Fibroblast of the conjunctiva (primary cell): ENCODE results near the gene CACNA1I.

Source experiments
- DNase-seq: peaks from one replicate; pipeline ENCODE4 v3.0.0-alpha.2; 2010; ENCODE audit warnings: low read depth

Gene CACNA1I

DNA sequence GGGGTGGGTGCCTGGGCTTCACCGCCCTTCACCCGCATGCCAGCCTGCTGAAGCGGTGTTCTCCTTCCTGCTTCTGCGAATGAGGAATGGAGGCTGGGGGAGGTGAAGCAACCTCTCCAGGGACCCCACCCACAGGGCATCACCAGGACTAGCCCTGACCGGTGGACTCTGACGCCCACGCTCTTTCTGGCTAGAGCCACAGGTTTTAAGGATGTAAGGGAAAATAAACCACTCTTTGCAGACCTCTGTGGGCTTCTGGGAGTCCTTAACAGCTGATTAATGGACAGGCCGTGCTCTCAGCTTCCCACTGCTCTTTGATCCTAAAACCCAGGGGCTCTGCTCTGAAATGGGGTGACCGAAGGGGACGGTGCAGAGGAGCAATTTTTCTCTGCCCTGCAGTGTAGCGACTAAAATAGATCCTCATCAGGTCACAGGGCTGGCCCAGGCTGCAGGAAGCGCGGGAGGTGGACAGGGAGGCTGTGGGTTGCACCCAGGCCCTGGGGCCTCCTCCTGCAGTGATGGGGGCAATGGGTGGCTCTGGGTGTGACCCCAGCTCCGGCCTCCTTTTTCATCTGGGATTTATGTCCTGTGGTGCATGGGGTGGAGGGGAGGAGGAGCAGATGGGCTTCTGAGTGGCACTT is 127.4 kb downstream of the CACNA1I start:
- no peak for DNase-seq

GRCh38 chr22:39699631-39700360 is 129.2 kb downstream of the CACNA1I start:
- DNase-seq = no peak

DNA sequence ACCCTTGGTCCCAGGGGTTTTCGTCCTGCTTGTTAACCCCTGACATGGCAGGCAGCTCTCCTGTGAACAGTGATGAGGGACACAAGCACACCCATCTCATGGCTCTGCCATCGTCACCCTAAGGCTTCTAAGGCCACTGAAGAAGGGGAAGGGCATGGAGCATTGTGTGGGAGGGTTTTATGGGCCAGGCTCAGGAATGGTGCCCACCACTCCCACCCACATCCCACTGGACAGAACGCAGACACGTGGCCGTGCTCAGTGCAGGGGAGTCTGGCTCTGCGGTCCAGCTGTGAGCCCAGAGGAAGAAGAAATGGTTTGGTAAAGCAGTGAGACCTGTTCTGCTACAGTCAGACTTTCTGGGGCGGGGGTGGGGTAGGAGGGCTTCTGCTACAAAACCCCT is 130.0 kb downstream of the CACNA1I start:
- no peak for DNase-seq

DNA sequence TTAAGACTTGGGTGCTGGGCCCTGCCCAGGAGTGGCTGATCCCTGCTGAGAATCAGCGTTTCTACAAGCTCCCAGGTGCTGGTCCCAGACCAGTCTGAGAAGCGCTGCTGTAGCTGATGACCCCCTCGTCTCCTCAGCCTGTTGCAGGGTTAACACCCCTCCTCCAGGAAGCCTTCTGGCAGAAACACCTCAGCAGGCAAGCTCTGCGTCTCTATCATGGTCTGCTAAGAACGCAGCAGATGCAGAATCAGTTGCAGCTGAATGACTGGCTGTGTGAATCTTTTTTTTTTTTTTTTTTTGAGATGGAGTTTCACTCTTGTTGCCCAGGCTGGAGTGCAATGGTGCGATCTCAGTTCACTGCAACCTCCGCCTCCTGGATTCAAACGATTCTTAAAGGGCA is 132.5 kb downstream of the CACNA1I start:
- no peak for DNase-seq

- DNase-seq = no peak
These were observed 133.5 kb downstream of the CACNA1I start for GRCh38 chr22:39703928-39704639.

DNA sequence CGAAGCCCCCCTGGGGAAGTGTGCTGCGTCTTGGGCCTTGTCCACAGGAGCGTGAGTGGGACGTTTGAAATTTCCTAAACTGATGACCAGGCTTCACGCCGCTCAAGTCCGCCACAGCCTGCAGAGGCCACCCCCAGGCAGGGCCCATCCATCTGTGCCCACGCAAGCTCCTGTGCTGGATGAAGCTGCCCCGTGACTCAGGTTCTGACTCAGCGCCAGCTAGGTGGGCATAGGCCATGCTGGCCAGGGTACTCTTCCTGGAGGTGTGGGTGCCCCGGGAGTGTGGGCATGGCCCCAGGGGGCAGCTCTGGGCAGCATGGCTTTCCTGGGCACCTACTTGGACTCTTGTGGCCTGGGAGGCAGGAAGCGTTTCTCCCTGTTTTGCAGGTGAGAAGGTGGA is 134.8 kb downstream of the CACNA1I start:
- DNase-seq = no peak

DNA sequence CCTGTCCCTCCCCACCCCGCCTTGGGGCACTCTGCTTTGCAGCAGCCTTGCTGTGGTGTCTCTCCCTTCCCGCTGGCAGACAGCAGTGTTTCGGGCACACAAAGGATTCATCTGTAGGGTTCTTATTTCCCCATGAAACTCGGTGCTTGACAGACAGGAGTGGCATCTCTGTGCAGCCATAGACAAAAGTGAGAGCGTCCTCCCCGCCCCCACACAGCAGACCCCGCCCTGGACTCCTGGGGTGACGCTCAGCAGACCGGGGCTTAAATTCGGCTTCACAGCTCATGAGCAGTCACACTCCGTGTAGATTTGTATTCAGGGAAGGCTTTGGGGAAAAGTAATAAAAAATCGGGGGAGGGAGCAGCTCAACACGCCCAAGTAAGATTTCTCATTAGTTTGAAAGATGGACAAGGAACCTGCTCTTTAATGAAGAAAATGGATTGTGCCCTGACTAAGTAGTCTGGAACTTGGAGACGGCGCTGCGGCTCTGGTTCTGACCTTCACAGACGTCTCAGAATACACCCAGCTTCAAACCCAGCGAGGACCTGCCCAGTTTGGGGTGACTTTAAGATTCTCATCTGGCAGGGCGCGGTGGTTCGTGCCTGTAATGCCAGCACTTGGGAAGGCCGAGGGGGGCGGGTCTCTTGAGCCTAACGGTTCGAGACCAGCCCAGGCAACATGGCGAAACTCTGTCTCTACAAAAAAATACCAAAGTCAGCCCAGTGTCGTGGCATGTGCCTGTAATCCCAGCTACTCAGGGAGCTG is 136.0 kb downstream of the CACNA1I start:
- DNase-seq = no peak

GRCh38 chr22:39707351-39707750 is 136.8 kb downstream of the CACNA1I start:
- no peak for DNase-seq

GRCh38 chr22:39707816-39708215 is 137.3 kb downstream of the CACNA1I start:
- no peak for DNase-seq

DNA sequence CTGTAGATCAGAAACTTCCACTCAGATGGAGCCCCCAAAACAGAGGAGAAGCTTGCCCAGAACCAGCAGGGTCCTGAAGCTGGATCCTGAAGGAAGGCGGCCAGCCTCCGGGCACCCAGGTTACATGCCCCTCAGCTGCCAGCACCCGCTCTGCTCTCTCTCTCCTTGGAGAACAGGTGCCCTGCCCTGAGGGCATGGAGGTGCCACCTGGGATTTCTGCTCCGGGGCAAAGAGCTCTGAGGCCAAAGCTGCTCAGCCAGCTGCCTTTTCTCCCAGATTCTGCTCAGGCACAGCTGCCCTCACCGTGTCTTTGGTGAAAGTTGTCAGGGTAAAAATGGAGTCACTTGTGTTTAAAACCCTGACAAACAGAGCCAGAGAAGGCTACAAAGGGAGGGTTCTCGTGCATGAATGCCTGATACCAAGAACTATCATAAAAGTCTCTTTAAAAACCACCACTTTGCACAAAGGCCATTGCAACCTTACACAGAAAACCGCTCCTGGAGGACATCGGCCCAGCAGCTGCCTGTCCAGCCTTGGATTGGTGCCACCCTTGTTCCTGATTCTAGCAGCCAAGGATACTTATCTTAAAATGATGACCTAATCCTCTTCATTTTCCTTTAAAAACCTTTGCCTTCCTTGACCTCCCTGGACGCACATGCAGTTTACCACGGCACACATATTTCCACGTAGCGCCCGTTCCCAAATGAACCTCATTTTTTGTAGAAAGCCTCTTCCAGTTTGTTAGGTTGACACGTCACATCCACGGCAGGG is 140.0 kb downstream of the CACNA1I start:
- no peak for DNase-seq

DNA sequence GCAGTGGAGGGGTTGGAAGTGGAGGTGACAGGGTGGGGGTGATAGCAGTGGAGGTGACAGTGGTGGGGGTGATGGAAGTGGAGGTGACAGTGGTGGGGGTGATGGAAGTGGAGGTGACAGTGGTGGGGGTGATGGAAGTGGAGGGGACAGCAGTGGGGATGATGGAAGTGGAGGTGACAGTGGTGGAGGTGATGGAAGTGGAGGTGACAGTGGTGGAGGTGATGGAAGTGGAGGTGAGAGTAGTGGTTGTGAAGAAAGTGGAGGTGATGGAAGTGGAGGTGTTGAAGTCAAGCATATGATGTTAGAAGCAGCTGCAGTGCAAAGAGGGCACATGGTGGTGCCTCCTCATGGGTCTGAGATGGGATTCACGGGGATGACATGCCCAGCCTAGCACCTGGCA is 141.5 kb downstream of the CACNA1I start:
- DNase-seq = no peak

DNA sequence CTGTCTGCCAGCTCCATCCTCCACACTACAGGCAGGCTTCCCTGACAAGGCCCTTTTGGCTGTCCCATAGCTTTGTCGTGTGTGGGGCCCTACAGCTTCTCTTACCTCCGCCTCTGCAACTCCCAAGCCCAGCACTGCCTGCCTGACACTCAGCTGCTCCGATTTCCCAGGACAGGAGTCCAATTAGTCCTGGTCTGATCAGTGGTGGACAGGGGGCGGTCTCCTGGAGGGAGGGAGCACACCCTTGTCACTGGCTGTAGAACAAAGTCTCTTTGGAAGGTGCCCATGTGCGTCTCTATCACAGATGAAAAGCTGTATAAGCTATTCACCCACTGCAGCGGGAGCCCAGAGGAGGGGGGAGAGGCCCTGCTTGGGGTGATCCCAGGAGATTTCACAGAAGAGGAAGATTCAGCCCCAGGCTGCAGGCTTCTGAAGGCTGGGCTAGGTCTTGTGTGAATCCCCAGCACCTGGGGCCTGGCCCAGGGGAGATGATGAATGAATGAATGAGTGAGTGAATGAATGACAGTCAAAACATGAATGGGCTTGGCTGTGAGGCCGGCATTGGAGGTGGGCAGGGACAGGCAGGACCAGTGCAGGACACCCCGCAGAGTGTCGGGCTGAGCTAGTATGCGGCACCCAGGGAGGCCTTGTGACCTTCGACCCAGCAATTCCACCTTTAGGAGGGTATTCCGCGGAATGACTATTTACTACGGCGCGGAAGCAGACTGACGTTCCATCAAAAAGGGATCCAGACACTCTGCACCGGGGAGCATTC is 142.4 kb downstream of the CACNA1I start:
- DNase-seq = no peak

GRCh38 chr22:39713799-39714290 is 143.3 kb downstream of the CACNA1I start:
- DNase-seq = no peak

DNA sequence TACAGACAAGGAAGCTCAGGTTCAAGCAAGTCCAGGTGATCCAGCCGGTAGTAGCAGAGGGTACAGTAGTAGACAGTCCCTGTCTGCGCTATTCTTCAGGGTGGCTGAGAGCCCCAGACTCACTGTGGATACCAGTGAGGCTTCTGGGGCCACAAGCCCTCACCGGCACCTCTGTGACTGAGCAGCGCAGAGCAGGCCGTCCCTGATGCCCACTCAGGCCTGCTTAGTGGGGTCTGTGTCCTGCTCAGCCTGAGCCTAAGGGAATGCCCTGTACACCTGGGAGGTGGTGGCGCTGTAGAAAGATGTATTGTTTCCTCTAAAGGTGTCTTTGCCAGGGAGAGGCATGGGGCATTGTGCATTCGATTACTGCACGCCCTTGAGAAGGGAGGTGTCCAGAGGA is 143.8 kb downstream of the CACNA1I start:
- no peak for DNase-seq

GRCh38 chr22:39715778-39716495 is 145.4 kb downstream of the CACNA1I start:
- DNase-seq = no peak

DNA sequence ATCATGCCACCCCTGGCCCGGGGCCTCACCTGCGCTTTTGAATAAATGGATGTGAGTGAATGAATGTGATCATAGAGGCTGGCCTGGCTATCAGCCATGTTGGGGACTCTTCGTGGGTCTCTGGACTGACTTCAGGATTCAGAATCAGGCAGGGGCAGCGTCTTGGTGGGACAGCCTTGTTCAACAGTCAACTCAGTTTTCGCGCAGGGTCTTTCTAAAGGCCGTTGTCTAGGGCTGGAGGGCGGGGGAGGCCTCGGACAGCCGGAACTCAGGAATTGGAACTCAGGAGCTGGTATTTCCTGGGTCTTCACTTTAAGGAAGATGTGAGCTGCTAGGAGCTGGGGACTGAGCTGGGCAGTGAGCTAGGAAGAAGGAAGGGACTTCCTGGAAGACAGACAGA is 146.0 kb downstream of the CACNA1I start:
- DNase-seq = no peak

- no peak for DNase-seq
These were observed 146.5 kb downstream of the CACNA1I start for GRCh38 chr22:39717099-39717498.

GRCh38 chr22:39718206-39718605 is 147.7 kb downstream of the CACNA1I start:
- no peak for DNase-seq

- DNase-seq = no peak
These were observed 148.4 kb downstream of the CACNA1I start for GRCh38 chr22:39718921-39719475.
